ENCODE data around the gene DDX6.
"Not testable (repeated sequence)": the region's sequence is repeated elsewhere in the genome, so short reads cannot be mapped to it uniquely, and the experiment has no call there.

DDX6 gene, protein sequence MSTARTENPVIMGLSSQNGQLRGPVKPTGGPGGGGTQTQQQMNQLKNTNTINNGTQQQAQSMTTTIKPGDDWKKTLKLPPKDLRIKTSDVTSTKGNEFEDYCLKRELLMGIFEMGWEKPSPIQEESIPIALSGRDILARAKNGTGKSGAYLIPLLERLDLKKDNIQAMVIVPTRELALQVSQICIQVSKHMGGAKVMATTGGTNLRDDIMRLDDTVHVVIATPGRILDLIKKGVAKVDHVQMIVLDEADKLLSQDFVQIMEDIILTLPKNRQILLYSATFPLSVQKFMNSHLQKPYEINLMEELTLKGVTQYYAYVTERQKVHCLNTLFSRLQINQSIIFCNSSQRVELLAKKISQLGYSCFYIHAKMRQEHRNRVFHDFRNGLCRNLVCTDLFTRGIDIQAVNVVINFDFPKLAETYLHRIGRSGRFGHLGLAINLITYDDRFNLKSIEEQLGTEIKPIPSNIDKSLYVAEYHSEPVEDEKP

DNA sequence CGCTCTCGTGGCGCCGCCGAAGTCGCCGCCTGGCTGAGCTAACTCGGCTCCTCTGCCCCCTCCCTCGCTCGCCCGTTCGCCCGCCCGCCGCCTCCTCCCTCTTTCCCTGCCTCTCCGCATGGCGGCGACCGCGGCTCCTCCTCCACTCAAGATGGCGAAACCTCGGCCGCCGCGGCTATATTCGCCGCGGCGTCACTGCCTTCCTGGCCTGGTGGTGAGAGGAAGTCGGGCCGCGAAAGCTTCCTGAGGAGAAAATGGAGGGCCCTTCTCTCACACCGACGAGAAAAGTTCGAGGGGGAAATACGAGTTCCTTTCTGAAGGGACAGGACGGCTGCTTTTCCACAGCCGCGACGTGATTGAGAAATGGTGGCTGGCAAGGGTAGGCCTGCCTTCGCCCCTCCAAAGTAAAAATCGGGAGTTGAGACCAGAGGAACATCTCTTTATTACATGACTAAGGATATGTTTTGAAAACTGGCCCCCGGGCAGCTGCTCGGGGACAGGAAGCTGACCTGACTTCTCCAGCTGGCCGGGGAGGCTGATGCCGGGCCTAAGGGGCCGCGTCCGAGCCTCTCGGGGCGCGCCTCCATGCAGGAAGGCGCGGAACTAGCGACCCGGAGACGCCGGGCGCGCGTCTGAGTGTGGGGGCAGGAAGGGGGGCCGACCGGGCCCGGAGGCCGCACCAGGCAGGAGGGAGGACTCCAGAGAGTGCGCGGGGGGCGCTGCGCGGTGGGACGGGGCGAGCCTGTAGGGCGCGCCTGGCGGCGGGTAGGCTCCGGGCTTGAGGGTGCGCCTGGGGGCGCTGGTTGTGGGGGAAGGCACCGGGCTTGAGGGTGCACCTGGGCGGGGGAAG, at the start of gene DDX6:
TSS of gene DDX6 (minus strand) at position 54 of the 850 bp plus-strand sequence. CDS start 4,913 bp downstream, outside the sequence.
- DNase-seq = peak; percentile 71 to 89 (median 80)

DNA sequence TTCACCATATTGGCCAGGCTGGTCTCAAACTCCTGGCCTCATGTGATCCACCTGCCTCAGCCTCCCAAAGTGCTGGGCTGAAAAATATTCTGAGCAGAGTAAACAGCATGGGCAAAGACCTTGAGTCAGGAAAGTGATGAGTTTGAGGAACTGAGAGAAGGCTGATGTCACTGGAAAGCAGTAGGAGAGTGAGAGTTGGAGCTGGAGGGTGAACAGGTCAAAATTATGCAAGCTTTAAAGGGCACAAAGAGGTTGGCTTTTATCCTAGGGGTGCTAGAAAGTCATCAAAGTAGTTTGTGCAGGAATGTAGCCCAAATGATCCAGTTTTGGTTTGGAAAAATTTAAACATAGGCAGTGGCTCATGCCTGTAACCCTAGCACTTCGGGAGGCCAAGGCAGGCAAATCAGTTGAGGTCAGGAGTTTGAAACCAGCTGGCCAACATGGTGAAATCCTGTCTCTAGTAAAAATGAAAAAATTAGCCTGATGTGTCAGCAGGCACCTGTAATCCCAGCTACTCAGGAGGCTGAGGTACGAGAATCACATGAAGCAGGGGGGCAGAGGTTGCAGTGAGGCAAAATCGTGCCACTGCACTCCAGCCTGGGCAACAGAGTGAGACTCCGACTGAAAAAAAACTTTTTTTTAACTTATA, 48.1 kb upstream of the DDX6 start:
- DNase-seq = no peak

DNA sequence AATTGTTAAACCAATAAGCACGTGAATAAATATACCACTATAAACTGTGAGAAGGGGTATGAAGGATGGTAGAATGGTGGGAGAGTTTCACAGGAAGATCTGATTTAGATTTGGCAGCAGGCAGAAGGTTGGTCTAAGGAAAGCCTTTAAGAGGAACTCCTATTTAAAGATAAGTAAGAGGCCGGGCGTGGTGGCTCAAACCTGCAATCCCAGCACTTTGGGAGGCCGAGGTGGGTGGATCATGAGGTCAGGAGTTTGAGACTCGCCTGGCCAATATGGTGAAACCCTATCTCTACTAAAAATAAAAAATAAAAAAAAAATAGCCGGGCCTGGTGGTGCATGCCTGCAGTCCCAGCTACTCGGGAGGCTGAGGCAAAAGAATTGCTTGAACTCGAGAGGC, 46.9 kb upstream of the DDX6 start:
- no peak for DNase-seq

DNA sequence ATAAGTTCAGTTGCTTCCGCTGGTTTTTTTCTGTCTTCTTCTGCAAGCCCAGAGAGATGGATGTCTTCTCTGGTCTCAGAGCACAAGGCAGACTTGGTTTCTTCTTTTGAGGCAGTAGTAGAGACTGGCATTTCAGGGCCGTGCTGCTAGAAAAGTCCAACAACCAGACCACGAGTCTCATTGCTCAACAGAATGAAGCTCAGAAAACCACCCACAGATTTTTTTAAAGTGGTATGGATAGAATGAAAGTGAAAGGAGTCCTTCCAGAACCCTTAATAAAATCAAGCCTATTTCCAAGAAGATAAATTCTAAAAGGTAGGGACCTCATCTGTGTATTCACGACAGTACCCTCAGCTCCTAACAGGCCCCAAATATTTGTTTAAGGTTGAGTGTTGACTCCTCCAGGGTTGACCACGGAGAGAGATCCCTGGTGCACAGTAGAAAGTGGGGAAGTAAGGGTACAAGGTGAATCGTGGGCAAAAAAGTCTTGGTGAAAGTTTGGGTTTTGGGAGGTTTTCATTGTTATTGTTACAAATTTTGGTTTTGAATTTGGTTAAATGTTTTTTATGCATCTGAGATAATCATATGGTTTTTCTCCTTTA, 43.6 kb upstream of the DDX6 start:
- DNase-seq = no peak

DNA sequence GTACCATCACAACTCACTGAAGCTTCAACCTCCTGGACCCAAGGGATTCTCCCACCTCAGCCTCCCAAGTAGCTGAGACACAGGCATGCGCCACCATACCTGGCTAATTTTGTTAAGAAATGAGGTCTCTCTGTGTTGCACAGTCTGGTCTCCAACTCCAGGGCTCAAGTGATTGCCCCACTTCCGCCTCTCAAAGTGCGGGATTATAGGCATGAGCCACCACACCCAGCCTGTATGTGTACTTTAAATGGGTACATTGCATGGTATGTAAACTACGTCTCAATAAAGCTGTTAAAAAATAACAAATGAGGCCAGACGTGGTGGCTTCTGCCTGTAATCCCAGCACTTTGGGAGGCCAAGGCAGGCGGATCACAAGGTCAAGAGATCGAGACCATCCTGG, 36.2 kb upstream of the DDX6 start:
- no peak for DNase-seq

DNA sequence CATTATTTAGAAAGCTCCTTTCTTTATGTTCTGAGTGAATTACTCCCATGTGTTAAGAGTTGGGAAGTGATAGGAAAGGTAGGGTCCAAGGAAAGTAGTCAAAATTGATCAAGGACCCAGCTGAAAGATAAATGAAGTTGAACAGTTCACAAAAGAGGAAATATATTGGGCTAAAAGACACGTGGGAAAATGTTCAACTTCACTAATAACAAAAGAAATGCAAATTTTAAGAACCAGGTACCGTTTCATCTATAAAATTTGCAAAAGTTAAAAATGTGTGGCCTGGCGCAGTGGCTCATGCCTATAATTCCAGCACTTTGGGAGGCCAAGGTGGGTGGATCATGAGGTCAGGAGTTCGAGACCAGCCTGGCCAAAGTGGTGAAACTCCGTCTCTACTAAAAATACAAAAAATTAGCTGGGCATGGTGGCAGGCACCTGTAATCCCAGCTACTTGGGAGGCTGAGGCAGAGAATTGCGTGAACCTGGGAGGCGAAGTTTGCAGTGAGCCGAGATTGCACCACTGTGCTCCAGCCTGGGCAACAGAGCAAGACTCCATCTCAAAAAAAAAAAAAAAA, 32.1 kb upstream of the DDX6 start:
- not testable (repeated sequence) for DNase-seq

DNA sequence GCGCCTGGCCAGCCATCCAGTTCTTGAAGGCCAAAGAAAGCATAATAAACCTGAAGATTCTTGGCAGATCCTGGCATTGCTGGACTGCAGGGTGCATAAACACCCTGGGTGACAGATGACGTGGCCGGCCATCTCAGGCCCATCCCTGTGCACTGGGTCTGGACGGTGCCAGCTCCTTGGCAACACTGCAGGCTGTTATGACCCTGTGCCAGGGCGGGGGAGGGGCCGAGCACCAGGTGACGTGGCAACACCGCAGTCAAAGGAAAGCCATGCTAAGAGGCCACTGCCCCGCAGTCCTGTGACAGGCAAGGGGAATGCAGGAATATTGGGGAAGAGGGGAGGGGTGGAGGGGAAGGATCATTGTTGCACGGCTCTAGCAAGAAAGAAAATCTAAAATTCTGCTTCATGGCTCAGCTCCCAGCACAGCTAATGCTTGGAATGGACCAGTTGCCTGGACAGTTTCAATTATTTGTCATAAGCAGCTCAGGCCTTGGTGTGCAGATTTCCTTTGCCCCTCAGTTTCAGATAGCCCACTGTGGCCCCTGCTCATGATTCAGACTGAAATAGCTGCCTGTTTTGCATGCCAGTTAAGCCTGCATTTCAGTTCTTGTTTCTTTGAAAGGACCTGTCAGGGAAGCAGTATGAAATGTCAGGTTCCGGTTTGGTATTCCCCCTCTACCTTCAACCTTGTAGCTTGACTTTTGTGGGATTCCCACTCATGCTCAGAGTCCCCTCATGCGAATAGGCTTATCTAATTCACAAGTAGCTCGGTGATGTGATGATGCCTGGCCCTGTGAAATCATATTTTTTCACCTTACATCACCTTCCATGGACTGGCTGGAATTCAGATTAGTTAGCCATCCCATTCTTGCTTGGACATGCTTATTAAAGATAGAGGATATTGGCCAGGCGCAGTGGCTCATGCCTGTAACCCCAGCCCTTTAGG, 29.7 kb upstream of the DDX6 start:
- no peak for DNase-seq

DNA sequence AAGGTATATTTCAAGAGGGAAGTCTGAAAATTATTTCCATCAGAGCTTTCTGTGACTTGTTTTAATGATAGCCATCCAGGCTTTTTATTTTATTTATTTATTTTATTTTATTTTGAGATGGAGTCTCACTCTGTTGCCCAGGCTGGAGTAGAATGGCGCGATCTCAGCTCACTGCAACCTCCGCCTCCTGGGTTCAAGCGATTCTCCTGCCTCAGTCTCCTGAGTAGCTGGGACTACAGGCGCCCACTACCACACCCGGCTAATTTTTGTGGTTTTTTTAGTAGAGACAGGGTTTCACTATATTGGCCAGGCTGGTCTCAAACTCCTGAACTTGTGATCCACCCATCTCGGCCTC, 29.0 kb upstream of the DDX6 start:
- not testable (repeated sequence) for DNase-seq

DNA sequence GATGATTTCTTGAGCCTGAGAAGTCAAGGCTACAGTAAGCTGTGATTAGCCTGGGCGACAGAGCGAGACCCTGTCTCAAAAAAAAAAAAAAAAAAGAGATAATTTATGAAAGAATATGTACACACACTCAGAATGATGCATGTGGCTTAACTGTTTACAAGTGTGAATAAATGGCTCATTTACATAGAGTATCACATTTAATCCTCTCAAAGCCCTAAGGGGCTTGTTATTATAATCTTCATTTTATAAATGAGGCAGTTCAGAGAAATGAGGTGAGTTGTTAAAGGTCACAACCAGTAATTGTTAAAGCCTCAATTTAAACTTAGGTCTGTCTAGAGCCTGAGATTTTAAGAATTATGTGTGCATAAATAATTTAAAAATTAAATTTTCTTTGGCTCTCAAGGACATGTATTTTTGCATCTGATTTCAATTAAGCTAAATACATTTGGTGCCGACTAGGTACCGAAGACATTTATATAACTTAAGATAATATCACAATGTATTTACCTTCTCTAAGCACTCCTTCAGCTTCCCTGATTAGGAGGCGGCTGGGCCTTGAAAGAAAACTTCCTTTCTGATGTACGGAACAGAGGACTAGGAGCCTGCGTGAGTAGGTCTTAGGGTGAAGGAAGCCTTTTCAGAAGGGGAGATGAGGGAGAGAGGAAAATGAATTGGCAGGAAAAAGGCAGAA, 28.5 kb upstream of the DDX6 start:
- DNase-seq = no peak

DNA sequence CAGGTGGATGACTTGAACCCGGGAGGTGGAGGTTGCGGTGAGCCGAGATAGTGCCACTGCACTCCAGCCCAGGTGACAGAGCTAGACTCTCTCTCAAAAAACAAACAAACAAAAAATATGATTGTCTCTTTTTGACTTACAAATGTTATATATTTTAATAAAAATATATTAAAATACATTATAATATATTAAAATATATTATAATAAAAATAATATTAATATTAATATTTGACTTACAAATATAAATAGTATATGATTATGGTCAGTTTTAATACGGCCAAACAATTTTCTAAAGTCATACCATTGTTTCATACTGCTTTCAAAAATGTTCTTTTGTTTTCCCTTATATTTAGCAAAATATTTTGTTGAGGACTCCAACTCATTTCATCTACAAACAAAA, 27.2 kb upstream of the DDX6 start:
- no peak for DNase-seq

DNA sequence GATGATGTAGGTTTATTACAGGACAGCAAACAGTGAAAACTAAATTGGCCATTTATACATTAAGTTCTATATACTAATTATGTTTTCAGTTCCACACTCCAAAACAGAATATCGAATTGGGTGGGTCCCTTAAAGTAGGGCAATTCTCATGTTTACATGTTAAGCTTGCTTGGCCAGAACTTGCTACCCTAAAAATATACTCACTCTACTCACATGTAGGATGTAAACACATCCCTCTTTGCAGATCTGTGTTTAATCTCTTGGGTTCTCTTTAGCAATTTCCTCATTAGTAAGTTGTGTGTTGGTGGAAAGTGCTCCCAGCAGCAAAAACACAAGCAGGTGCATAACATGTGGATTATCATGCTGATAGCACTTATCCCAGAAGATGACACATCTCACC, 22.6 kb upstream of the DDX6 start:
- DNase-seq = no peak

DNA sequence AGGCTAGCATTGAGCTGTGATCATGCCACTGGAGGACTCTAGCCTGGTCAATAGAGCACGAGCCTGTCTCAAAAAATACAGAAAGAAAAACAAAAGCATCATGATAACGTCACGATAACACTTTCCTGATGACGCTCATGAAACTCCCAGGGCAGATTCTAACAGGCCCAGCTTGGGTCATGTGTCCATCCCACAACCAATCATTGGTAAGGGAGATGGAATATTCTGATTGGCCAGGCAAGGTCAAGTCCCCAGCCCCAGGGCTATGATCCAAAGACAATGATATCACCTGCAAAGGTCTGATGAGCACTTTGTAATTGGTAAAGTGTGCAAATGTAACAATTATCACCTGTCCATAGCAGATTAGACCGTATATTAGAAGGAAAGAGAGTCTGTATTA, 21.5 kb upstream of the DDX6 start:
- no peak for DNase-seq

DNA sequence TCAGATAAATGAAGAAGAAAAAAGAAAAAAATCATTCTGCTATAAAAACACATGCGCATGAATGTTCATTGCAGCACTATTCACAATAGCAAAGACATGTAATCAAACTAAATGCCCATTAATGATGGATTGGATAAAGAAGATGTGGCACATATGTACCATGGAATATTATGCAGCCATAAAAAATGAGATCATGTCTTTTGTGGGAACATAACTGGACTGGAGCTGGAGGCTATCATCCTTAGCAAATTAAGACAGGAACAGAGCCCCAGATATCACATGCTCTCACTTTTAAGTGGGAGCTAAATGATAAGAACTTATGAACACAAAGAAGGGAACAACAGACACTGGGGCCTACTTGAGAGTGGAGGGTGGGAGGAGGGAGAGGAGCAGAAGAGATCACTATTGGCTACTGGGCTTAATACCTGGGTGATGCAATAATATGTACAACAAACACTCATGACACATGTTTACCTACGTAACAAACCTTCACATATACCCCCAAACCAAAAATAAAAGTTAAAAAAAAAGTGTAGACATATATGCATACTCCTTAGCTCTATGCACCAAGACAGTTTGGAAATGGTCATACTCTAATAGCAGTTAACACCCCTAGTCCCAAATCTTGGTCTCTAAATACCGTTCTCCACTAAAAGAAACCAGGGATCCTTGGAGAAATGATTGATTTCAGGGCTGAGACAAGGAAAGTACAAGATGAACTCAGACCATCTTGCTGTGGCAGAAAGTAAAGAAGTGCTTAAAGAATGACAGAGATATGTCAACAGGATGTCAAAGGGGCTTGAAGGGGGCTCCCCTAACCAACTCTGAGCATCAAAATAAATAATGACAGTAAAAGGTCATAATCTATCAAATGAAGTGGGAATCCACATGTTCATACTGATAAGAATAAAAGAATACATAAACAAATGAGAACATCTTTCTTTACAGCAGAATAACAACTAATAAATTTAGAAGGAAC, 17.1 kb upstream of the DDX6 start:
- no peak for DNase-seq

DNA sequence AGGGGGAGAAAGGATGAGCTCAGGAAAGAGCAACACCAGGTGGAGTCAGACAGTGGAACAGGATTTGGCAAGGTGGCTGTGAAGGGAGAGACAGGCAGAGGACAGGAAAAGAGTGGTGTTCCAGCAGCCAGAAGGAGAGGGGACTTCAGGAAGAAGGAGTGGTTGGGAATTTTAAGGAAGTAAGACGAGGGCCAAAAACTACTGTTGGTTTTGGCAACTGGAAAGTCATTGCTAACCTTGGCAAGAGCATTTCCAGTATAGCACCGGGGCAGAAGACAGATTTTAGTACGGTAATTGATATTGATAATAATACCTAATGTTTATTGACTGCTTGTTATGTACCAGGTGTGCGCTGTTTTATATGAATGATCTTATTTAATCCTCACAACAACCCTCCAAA, 15.4 kb upstream of the DDX6 start:
- no peak for DNase-seq

DNA sequence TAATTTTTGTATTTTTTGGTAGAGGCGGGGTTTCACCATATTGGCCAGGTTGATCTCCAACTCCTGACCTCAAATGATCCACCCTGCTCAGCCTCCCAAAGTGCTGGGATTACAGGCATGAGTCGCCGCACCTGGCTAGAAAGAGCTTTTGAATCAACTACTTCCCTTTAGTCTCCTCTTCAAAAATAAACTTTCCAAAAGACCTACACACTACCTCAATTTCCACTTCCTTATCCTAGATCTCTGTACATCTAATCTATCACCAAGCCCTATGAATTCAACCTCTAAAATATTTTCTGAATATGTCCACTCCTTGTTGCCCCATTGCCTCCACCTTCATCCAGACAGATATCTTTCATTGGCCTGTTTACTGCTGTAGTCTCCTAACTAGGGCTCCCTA, 13.1 kb upstream of the DDX6 start:
- no peak for DNase-seq

DNA sequence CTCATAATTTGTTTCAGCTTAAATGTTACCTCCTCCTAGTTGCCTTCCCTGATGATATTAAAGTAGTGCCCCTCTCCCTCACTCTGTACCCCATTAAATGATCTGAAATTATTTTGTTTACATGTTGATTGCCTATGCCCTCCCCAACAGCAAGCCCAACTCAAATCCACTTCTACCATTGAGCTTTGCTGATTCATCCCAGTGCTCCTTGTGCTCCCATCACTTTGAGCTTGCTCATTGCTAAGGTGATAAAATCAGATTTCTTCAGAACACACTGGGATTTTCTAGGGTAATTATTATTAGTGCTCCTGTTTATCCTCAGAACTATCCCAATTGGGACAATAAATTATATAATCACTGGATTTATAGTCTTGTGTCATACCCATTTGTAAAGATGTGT, 8.4 kb upstream of the DDX6 start:
- DNase-seq = no peak

DNA sequence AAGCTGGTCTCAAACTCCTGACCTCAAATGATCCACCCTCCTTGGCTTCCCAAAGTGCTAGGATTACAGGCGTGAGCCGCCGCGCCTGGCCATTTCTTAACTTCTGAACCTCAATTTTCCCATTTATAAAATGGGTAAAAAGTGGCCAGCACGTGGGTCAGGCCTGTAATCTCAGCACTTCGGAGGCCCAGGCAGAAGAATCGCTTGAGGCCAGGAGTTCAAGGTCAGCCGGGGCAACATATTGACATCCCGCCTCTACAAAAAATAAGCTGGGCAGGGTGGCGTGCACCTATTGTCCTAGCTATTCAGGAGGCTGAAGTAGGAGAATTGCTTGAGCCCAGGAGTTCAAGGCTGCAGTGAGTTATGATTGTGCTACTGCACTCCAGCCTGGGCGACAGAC, 6.5 kb upstream of the DDX6 start:
- DNase-seq = no peak

DNA sequence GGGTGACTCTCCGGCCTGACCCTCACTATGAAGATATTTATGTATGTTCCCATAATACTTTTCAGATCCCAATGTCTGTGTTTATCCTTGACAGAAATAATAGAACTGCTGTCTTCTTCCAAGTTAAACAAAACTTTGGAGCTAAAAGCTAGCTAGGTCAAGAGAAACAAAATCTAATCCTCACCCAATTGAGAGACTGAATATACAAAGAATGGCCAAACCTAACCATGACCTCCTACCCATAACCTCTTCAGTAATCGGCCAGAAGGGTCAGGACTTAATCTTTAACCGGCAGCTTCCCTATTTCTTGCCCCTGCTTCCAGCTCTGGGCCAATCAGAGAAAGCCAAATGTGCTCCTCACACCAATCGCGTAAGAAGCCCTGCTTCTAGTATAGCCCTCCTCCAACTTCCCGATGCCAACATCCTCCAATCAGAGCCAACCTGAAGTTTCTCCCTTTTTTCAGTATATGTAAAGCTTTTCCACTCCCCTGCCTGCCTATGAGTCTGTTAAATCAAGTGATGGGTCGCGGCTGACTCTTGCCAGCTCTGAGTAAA, 1.7 kb upstream of the DDX6 start:
- no peak for DNase-seq

DNA sequence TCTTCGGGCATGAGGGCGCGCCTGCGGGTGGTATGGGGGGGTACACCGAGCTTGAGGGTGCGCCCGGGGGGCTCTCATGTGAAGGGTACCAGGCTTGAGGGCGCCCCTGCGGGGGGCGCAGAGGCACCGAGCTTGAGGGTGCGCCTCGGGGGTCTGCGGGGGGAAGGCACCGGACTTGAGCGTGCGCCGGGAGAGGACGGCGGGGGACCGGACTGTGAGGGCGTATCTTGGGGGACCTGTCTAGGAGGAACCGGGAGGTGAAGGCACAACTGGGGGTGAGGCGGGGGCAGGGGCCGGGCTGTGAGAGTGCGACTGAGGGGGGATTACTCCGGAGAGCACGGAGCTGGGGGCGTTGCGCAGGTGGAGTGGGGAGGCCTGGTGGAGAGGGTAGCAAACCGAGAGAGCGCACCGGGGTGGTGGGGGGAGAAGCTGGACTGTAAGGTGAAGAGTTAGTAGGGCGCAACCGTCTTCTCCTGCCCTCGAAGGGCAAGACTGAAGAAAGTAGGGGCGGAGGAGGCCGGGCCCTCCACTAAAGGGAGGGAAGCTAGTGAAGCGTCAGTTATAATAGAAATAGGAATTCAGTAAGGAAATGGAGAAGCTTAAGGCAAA, 1.1 kb upstream of the DDX6 start:
- peak in 2 of 4 experiments; percentile 26 to 41 for DNase-seq
